ENCODE measurements around the gene BNIP3. TPM values are rescaled to one million over a fixed set of nuclear protein-coding genes. Genes with fewer than 3 reads are reported as not detected.

Gene BNIP3
- total RNA-seq, 1 donor from 2014 or later, result 112 TPM

GRCh38 chr10:131925011-131925649 lies 56.6 kb downstream of the BNIP3 start:
- DNase-seq (ENCODE audit: low read depth), result no peak
- H3K4me1 Mint-ChIP-seq (ENCODE audit: low read depth, unreplicated experiment), result peaks cover 33% of the 10 kb centered on the region
- no peaks in the 10 kb centered on the region for H3K9me3 Mint-ChIP-seq (ENCODE audit: unreplicated experiment)
- peaks cover 15% of the 10 kb centered on the region for H3K36me3 Mint-ChIP-seq (ENCODE audit: low read depth, unreplicated experiment)
- H3K4me3 ChIP-seq (ENCODE audit: insufficient read depth, low read depth, low read length), result no peak overlapping the region
- TF ChIP-seq CTCF (IDR thresholded peaks at IDR 0.05; ENCODE audit: insufficient read depth, low read depth, low read length), result no peak
- no peak for TF ChIP-seq EZH2 (IDR thresholded peaks at IDR 0.05; ENCODE audit: insufficient read depth, low read length)
- H3K9ac ChIP-seq (ENCODE audit: low read length), result no peak overlapping the region
- H3K4me3 Mint-ChIP-seq (ENCODE audit: unreplicated experiment), result no peak overlapping the region
- no peaks in the 10 kb centered on the region for H3K36me3 ChIP-seq (ENCODE audit: insufficient read depth, low read length)
- H3K79me2 ChIP-seq (ENCODE audit: insufficient read depth, low read length), result peaks cover 100% of the 10 kb centered on the region
- no peaks in the 10 kb centered on the region for H3K27me3 Mint-ChIP-seq (ENCODE audit: low read depth, unreplicated experiment)
- no peaks in the 10 kb centered on the region for H3K9me3 ChIP-seq (ENCODE audit: insufficient read depth, low read depth, low read length)
- H3K27ac ChIP-seq (ENCODE audit: low read depth, low read length), result no peak overlapping the region
- no peak overlapping the region for H2AFZ ChIP-seq (ENCODE audit: low read depth, low read length)
- no peak overlapping the region for H3K4me2 ChIP-seq (ENCODE audit: low read length)
- peaks cover 93% of the 10 kb centered on the region for H4K20me1 ChIP-seq (ENCODE audit: insufficient read depth, low read length)
- FAIRE-seq, result no peak
- no peaks in the 10 kb centered on the region for H3K27me3 ChIP-seq (ENCODE audit: insufficient read depth, low read length)
- peaks cover 18% of the 10 kb centered on the region for H3K4me1 ChIP-seq (ENCODE audit: insufficient read depth, low read length)
- no peak overlapping the region for H3K27ac Mint-ChIP-seq (ENCODE audit: unreplicated experiment)

- no peak overlapping the region for H2AFZ ChIP-seq (ENCODE audit: low read depth, low read length)
- H3K36me3 ChIP-seq (ENCODE audit: insufficient read depth, low read length), result no peaks in the 10 kb centered on the region
- H3K4me2 ChIP-seq (ENCODE audit: low read length), result peak overlapping the region; percentile 12
- no peaks in the 10 kb centered on the region for H3K27me3 ChIP-seq (ENCODE audit: insufficient read depth, low read length)
- no peak for TF ChIP-seq EZH2 (IDR thresholded peaks at IDR 0.05; ENCODE audit: insufficient read depth, low read length)
- no peak for TF ChIP-seq CTCF (IDR thresholded peaks at IDR 0.05; ENCODE audit: insufficient read depth, low read depth, low read length)
- no peak overlapping the region for H3K27ac ChIP-seq (ENCODE audit: low read depth, low read length)
- H3K9ac ChIP-seq (ENCODE audit: low read length), result no peak overlapping the region
- peaks cover 14% of the 10 kb centered on the region for H3K4me1 Mint-ChIP-seq (ENCODE audit: low read depth, unreplicated experiment)
- no peak overlapping the region for H3K4me3 ChIP-seq (ENCODE audit: insufficient read depth, low read depth, low read length)
- no peak overlapping the region for H3K27ac Mint-ChIP-seq (ENCODE audit: unreplicated experiment)
- H3K27me3 Mint-ChIP-seq (ENCODE audit: low read depth, unreplicated experiment), result no peaks in the 10 kb centered on the region
- FAIRE-seq, result no peak
- no peaks in the 10 kb centered on the region for H3K9me3 Mint-ChIP-seq (ENCODE audit: unreplicated experiment)
- no peak overlapping the region for H3K4me3 Mint-ChIP-seq (ENCODE audit: unreplicated experiment)
- H3K4me1 ChIP-seq (ENCODE audit: insufficient read depth, low read length), result peaks cover 4% of the 10 kb centered on the region
- peaks cover 86% of the 10 kb centered on the region for H4K20me1 ChIP-seq (ENCODE audit: insufficient read depth, low read length)
- no peak for DNase-seq (ENCODE audit: low read depth)
- H3K9me3 ChIP-seq (ENCODE audit: insufficient read depth, low read depth, low read length), result no peaks in the 10 kb centered on the region
- peaks cover 99% of the 10 kb centered on the region for H3K79me2 ChIP-seq (ENCODE audit: insufficient read depth, low read length)
- H3K36me3 Mint-ChIP-seq (ENCODE audit: low read depth, unreplicated experiment), result peaks cover 13% of the 10 kb centered on the region
Measured at GRCh38 chr10:131923038-131923756, 58.5 kb downstream of the BNIP3 start.

- TF ChIP-seq CTCF (IDR thresholded peaks at IDR 0.05; ENCODE audit: insufficient read depth, low read depth, low read length) (no peak), EZH2 (IDR thresholded peaks at IDR 0.05; ENCODE audit: insufficient read depth, low read length) (no peak)
- Histone ChIP-seq H3K4me1 (ENCODE audit: insufficient read depth, low read length) (no peaks in the 10 kb centered on the region), H2AFZ (ENCODE audit: low read depth, low read length) (no peak overlapping the region), H3K4me3 (ENCODE audit: insufficient read depth, low read depth, low read length) (no peak overlapping the region), H3K4me2 (ENCODE audit: low read length) (no peak overlapping the region), H3K27me3 (ENCODE audit: insufficient read depth, low read length) (no peaks in the 10 kb centered on the region), H3K9ac (ENCODE audit: low read length) (no peak overlapping the region), H3K79me2 (ENCODE audit: insufficient read depth, low read length) (peaks cover 93% of the 10 kb centered on the region), H4K20me1 (ENCODE audit: insufficient read depth, low read length) (peaks cover 72% of the 10 kb centered on the region), H3K36me3 (ENCODE audit: insufficient read depth, low read length) (no peaks in the 10 kb centered on the region), H3K9me3 (ENCODE audit: insufficient read depth, low read depth, low read length) (no peaks in the 10 kb centered on the region), H3K27ac (ENCODE audit: low read depth, low read length) (no peak overlapping the region)
- Mint-ChIP-seq H3K36me3 (ENCODE audit: low read depth, unreplicated experiment) (peaks cover 4% of the 10 kb centered on the region), H3K4me3 (ENCODE audit: unreplicated experiment) (no peak overlapping the region), H3K9me3 (ENCODE audit: unreplicated experiment) (no peaks in the 10 kb centered on the region), H3K27me3 (ENCODE audit: low read depth, unreplicated experiment) (no peaks in the 10 kb centered on the region), H3K27ac (ENCODE audit: unreplicated experiment) (no peak overlapping the region), H3K4me1 (ENCODE audit: low read depth, unreplicated experiment) (peaks cover 11% of the 10 kb centered on the region)
- DNase-seq (ENCODE audit: low read depth) (no peak), FAIRE-seq (no peak)
Measured at GRCh38 chr10:131921184-131921583, 60.5 kb downstream of the BNIP3 start.

All from astrocyte (in vitro differentiated cells and primary cell).